Esophagus muscularis mucosa (tissue), 4 donors: Measurements from ENCODE around the gene NOX4.

Experiments used
- CTCF ChIP-seq, 3 experiments: fragments of 200-600 bp in 2 of 3; fragments of 450-650 bp in 1 of 3; sonication (generic) in 2 of 3; IDR thresholded peaks; one replicate each; pipeline ENCODE4 v1.5.1; 2017 to 2019; ENCODE audit warnings: antibody characterized with exemption in 3 of 3, mild to moderate bottlenecking in 2 of 3, moderate library complexity in 1 of 3
- EP300 ChIP-seq: sonication (generic); formaldehyde crosslinking; IDR thresholded peaks from one replicate; pipeline ENCODE4 v1.6.1; 2017; ENCODE audit warnings: antibody characterized with exemption
- POLR2AphosphoS5 ChIP-seq, 2 donors: sonication (generic); formaldehyde crosslinking; IDR thresholded peaks; one replicate each; pipeline ENCODE4 v1.6.1; 2017; ENCODE audit warnings: antibody characterized with exemption in 2 of 2

DNA sequence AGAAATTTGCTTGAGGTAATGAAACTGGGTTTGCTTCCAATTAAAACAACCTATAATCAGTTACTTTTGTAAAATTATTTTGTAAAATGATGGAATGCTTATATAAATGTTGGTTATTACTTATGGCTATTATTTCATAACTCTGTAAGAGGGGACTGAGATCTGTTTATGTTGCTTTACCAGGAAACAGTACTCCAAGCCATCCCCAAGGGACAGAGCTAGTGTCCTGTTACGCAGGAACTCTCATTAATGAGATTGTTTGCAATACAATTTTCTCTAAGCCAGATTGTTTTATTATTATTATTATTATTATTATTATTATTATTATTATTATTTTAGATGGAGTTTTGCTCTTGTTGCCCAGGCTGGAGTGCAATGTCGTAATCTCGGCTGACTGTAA lies 2.3 kb upstream of the NOX4 start:
- TF ChIP-seq CTCF (IDR thresholded peaks at IDR 0.05) (no peak), POLR2AphosphoS5 (IDR thresholded peaks at IDR 0.05) (no peak), EP300 (no peak)
